GM18517 (cell line): ENCODE measurements around the gene FAM117A.
"Not testable (repeated sequence)": the region's sequence is repeated elsewhere in the genome, so short reads cannot be mapped to it uniquely, and the experiment has no call there.

ENCODE experiments used
- ATAC-seq: cut with Tn5 transposase; IDR thresholded peaks from one replicate; pipeline ENCODE4 v1.9.1; 2021; ENCODE audit warnings: mild to moderate bottlenecking, moderate library complexity; ENCODE audit not compliant: unreplicated experiment

The FAM117A gene

DNA sequence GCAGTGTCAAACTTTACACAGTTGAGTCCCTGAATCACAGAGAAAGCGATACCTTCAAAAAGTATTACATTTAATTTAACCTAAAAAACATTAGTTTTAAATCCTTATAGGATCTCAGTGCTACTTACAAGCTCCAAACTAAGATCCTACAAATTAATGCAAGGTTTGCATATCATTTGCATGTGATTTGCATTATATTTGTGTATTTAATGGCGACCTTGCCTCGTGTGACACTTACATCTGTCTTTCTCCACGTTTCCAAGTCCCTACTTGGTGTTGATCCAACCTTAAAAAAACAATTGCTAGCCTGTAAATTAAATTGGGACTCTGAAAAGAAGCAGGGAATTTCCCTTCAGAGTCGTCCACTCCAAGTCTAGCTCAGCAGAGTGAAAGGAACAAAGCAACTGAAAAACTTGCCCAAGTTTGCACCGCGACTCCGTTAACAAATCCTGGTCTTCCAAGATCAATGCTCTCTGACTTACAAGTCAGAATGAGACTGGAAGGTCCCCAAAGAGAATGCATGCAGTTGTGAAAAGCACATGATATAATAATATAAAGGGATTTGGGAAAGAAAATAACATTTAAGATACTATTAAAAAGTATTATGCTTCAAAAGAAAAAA, 739 bp upstream of the FAM117A start:
- no peak for ATAC-seq

GRCh38 chr17:49762151-49762941, 1.6 kb downstream of the FAM117A start:
- ATAC-seq: no peak

- ATAC-seq: no peak
Measured at GRCh38 chr17:49760932-49761558, 2.9 kb downstream of the FAM117A start.

GRCh38 chr17:49760296-49760695, 3.6 kb downstream of the FAM117A start:
- no peak for ATAC-seq

- ATAC-seq: no peak
Measured at GRCh38 chr17:49759203-49759602, 4.7 kb downstream of the FAM117A start.

DNA sequence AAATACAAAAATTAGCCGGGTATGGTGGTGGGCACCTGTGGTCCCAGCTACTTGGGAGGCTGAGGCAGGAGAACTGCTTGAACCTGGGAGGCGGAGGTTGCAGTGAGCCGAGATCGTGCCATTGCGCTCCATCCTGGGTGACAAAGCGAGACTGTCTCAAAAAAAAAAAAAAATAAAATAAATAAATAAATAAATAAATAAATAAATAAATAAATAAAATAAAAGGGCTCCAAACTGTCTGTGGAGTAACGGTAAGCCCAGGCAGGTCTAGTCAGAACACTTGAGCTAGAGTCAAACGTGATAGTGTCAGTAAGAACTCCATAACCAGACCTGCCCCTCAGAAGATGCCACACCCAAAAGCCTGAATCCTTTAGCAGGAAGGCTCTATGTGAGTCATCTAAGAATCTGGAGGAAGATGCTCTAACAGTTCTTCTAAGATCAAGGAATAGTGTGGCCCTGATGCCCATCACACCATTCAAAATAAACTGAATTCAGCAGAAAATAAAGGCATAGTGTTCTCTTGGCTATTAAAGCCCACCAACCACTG, 5.4 kb downstream of the FAM117A start:
- not testable (repeated sequence) for ATAC-seq

DNA sequence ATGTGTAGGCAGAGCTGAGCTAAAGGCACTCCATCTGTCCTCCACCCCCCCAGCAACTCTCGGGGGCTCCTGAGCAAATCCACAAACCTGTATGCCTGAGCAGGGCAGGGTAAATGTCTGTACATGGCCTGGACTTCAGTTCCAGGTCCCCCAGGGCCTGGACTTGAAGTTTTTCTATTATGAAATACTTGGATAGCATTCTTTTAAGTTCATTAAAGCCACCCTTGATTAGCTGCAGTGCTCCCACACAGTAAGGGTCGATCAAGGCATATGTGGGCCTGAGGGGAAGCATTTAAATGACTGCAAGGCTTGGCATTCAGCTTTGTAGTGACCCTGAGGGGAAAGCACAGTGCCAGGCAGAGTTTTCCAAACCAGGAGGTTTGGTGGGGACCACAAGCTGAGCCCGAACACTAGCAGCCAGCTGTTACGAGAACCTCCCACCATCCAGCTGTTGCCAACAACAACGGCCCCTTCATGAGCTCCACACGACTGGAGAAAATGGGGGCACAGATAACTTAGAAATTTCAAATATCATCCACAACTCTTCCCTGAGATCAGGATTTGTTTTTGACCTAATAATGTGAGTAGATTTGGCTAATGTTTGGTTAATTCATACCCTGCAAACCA, 6.7 kb downstream of the FAM117A start:
- ATAC-seq: no peak

- ATAC-seq: no peak
Measured at GRCh38 chr17:49756323-49757150, 7.4 kb downstream of the FAM117A start.

GRCh38 chr17:49755663-49756283, 8.2 kb downstream of the FAM117A start:
- no peak for ATAC-seq

- ATAC-seq: no peak
Measured at GRCh38 chr17:49753959-49754391, 10.0 kb downstream of the FAM117A start.

DNA sequence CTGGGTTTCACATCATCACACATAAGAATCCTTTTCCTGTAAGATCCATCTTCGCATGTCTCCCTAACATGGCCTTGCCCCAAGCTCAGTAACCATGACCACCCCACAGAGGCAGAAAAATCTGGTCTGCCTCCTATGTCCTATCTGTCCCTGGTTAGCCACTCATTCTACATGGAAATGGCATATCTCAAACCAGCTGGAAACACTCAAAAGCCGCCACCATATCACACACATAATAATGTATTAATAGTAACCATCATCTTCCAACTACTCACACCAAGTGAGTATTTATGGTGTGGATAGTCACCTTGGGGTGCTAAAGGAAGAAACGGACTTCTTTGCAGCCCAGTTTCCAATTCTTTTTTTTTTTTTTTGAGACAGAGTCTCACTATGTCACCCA, 11.4 kb downstream of the FAM117A start:
- no peak for ATAC-seq

- ATAC-seq: no peak
Measured at GRCh38 chr17:49749730-49750129, 14.2 kb downstream of the FAM117A start.

GRCh38 chr17:49748791-49749190, 15.1 kb downstream of the FAM117A start:
- ATAC-seq: peak; percentile 79

DNA sequence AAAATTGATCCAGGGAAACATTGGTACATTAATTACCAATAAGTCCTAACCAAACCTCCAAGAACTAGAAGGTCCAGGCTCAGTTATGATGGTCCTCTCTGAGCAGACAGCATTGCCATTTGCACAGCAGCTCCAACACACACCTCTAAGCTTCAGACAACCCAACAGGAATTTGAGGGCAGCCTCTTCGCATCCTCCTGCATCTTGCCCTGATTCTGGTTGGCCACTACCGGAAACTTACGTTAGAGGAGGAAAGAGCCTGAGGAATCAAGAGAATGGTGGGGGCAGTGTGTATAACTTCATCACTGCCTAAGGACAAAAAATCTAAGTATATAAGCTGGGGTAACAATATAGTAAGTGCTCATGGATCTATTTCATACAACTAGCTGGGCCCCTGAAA, 15.7 kb downstream of the FAM117A start:
- ATAC-seq: no peak

DNA sequence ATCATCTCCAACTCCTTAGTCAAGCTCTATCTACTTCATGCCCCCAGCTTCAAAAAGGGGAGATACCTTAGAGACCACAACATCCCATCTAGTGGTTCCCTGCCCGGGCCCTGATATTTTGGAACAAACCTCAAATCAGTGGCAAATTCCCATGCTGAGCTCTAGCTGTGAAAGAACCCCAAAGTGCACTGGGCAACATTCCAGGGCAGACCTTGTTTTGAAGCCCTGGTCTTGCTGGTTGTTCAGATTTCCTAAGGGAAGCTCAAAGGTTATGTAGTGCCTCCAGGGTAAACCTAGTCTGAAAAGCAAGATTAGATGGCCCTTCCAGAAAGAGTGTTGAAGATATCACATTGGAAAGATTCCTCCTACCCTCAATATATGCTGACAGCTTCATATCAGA, 16.3 kb downstream of the FAM117A start:
- no peak for ATAC-seq

- peak; percentile 52 for ATAC-seq
Measured at GRCh38 chr17:49746791-49747490, 17.0 kb downstream of the FAM117A start.

DNA sequence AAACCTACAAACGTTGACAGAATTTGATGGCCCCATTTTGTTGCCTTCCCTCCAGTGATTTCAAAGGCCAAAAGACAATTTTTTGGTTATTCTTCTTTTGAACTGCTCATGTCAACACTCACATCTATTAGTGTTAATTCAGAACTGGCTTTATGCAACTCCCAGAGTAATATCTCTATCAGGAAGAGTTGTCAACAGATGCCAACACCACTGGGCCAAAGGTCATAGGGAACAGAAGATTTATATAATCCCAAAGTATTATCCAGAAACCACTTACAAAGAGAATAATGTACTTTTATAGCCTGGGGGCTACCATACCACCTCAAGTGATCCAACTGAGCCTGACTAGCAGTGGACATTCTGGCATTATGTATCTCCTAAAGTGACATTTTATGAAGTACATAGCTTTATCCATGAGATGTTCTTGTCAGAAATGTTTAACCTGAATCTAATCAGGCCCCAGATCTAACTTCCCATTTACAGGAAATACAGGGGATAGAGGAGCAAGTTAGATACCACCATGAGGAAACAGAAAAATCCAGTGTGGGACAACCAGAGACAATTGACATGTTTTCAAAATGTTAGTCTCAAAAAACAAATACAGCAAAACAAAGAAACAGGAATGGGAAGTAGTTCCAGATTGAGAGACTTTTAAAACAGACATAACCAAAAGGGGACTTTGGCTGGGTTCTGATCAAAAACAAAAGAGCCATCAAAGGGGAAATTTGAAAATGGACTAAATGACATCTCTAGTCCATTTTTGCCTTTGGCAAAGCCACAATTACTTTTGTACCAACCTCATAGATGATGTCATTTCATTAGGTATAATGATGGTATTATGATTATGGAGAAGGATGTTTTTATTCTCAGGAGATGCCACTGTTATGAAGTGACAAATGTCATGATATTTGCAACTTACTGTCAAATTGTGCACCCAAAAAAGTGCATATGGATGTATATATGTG, 18.5 kb downstream of the FAM117A start:
- no peak for ATAC-seq

- ATAC-seq: no peak
Measured at GRCh38 chr17:49742166-49742638, 21.7 kb downstream of the FAM117A start.
